Measurements from ENCODE around the gene CFAP43.
"Not testable (repeated sequence)": the region's sequence is repeated elsewhere in the genome, so short reads cannot be mapped to it uniquely, and the experiment has no call there.

CFAP43 gene

DNA sequence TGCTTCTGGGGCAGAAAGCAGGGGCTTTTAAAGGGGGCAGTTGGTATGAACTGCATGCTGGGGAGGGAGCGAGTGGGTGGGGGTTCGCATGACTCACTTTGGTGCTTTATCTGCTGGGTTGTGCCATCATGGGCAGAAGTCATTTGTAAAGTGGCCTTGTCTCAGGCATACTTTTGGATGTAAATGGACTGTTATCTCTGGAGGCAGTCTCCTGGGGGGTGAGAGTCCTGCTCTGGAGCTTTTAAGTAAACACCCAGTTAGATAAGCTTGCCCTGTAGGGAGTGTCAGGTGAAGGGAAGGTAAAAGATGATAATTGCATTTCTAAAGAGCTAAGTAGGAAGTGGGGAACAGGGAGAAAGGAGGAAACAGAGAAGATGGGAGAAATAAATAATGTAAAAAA, 20.9 kb upstream of the CFAP43 start:
- Mint-ChIP-seq H3K36me3 (peaks cover 2 to 3% of the 10 kb centered on the region in 2 donors), H3K9me3 (no peaks in the 10 kb centered on the region), H3K27me3 (peaks cover 14% of the 10 kb centered on the region in 2 donors), H3K4me1 (peaks cover 19 to 22% of the 10 kb centered on the region in 2 donors), H3K27ac (no peak overlapping the region), H3K4me3 (peak overlapping the region; percentile 9 to 47)
- ATAC-seq (replicated peaks) (no peak), DNase-seq (no peak)

DNA sequence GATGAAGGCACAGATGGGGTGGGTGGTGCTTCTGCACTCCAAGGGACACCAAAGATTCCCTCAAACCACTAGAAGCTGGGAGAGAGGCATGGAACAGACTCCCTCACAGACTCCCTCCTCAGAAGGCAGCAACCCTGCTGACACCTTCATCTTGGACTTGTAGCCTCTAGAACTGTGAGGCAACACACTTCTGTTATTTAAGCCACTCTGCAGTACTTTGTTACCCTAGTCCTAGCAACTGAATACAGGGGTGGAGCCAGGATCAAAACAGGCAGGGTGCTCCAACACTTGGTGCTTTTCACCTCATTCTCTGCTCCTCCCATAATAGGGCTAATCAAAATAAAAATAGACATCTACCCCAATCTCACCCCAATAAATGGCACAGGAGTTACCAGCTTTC, 20.2 kb upstream of the CFAP43 start:
- peaks cover 14% of the 10 kb centered on the region in 2 donors for H3K27me3 Mint-ChIP-seq
- no peak for DNase-seq
- H3K4me3 Mint-ChIP-seq: no peak overlapping the region
- H3K9me3 Mint-ChIP-seq: no peaks in the 10 kb centered on the region
- peak overlapping the region; percentile 7 for H3K27ac Mint-ChIP-seq
- H3K36me3 Mint-ChIP-seq: peaks cover 0 to 2% of the 10 kb centered on the region in 2 donors
- ATAC-seq (replicated peaks): no peak
- peaks cover 16 to 19% of the 10 kb centered on the region in 2 donors for H3K4me1 Mint-ChIP-seq

DNA sequence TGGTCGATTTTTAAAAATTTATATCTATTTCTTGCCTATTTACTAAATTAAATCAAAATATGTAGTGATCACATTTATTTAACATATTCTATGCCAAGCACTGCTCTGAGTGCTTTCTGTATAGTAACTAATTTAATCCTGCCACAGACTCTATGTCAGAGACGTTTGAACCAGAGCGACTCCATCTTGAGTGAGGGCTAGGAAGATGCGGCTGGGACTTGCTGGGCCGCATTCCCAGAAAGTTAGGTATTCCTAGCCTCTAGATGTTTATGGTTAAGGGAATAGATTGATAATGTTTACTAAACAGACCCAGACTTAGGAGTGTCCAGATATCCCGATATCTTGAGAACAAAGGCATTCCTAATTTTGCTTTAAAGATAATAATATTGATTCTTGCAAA, 19.3 kb upstream of the CFAP43 start:
- peaks cover 0 to 2% of the 10 kb centered on the region in 2 donors for H3K36me3 Mint-ChIP-seq
- peaks cover 14 to 21% of the 10 kb centered on the region in 2 donors for H3K27me3 Mint-ChIP-seq
- DNase-seq (no peak), ATAC-seq (replicated peaks) (no peak)
- H3K9me3 Mint-ChIP-seq: no peaks in the 10 kb centered on the region
- H3K4me3 Mint-ChIP-seq: no peak overlapping the region
- H3K27ac Mint-ChIP-seq: no peak overlapping the region
- peaks cover 12 to 17% of the 10 kb centered on the region in 2 donors for H3K4me1 Mint-ChIP-seq

DNA sequence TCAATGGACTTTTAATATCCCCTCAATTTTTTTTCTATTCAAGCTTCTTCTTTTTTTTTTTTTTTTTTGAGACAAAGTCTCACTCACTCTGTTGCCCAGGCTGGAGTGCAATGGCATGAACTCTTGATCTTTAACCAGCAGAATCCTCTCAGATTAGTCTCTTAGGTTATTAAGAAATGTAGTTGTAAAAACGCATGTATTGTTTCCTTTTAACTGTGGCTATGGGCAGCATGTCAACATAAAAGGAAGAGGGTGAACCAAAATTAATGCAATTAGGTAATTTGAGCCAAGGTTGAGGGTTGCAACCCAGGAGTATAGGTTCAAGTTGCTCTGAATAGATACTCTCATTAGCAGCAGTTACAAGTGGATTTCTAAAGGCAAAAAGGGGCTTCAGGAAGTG, 18.2 kb upstream of the CFAP43 start:
- peaks cover 14 to 21% of the 10 kb centered on the region in 2 donors for H3K27me3 Mint-ChIP-seq
- no peak overlapping the region for H3K27ac Mint-ChIP-seq
- no peak overlapping the region for H3K4me3 Mint-ChIP-seq
- DNase-seq (no peak), ATAC-seq (replicated peaks) (no peak)
- H3K36me3 Mint-ChIP-seq: no peaks in the 10 kb centered on the region
- H3K4me1 Mint-ChIP-seq: peaks cover under 1 to 10% of the 10 kb centered on the region in 2 donors
- no peaks in the 10 kb centered on the region for H3K9me3 Mint-ChIP-seq

DNA sequence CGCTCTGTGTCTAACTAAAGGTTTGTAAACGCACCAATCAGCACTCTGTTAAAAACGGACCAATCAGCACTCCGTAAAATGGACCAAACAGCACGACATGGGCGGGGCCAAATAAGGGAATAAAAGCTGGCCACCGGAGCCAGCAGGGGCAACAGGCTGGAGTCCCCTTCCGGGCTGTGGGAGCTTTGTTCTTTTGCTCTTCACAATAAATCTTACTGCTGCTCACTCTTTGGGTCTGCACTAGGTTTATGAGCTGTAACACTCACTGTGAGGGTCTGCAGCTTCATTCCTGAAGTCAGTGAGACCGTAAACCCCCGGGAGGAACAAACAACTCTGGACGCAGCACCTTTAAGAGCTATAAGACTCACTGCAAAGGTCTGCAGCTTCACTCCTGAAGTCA, 16.8 kb upstream of the CFAP43 start:
- H3K4me1 Mint-ChIP-seq; DNase-seq; H3K4me3 Mint-ChIP-seq; ATAC-seq (replicated peaks); H3K27ac Mint-ChIP-seq; H3K9me3 Mint-ChIP-seq; H3K36me3 Mint-ChIP-seq: not testable (repeated sequence)
- peaks cover 17 to 21% of the 10 kb centered on the region in 2 donors for H3K27me3 Mint-ChIP-seq

DNA sequence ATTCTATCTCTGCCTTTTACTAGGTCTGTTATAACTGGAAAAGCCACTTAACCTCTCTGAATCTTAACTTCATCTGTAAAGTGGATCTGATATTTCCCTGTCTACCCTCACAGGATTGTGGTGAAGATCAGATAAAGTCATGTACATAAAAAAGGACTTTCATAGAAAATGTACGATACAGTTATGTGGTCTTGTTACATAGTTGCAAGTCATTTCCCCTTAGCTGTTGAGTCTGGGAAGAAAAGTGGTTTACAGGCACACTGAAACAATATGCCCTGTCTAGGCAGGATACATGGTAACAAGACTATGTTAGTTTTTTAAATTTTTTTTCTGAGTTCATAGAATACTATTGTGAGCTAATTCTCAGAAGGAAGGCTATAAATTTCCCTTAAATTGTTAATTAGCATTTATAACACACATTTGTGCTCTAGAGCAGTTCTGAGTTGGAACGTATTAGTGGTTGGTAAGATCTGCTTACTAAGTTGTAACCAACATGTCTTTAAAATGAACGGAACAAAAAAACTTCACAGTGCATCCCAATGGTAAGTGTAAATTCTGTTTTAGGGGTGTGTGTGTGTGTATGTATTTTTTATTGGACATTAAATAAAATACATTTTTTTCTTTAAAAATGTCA, 15.5 kb upstream of the CFAP43 start:
- Mint-ChIP-seq H3K4me3 (no peak overlapping the region), H3K4me1 (no peaks in the 10 kb centered on the region), H3K9me3 (no peaks in the 10 kb centered on the region), H3K36me3 (no peaks in the 10 kb centered on the region), H3K27ac (no peak overlapping the region), H3K27me3 (peaks cover 18 to 22% of the 10 kb centered on the region in 2 donors)
- ATAC-seq (replicated peaks) (no peak), DNase-seq (no peak)

DNA sequence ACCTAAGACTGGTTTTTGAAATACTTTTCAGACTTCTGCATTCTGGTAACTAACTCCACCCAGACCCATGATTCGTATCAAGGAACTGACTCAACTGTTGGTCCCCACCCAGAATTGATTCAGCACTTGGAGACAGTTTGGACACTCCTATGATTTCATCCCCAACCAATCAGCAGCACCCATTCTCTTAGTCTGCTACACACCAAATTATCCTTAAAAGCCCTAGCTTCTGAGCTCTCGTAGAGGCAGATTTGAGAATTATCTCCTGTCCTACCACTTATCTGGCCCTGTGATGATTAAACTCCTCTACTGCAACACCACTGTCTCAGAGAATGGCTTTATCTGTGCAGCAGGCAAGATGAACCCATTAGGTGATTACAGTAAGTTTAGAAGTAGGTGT, 14.8 kb upstream of the CFAP43 start:
- no peak overlapping the region for H3K27ac Mint-ChIP-seq

DNA sequence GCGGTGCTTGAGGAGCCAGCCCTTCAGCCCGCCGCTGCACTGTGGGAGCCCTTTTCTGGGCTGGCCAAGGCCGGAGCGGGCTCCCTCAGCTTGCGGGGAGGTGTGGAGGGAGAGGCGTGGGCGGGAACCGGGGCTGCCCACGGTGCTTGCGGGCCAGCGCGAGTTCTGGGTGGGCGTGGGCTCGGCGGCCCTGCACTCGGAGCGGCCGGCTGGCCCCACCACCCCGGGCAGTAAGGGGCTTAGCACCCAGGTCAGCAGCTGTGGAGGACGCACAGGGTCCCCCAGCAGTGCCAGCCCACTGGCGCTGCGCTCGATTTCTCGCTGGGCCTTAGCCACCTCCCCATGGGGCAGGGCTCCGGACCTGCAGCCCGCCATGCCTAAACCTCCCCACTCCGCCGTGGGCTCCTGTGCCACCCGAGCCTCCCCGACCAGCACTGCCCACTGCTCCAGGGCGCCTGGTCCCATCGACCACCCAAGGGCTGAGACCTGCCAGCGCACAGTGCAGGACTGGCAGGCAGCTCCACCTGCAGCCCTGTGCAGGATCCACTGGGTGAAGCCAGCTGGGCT, 13.0 kb upstream of the CFAP43 start:
- Mint-ChIP-seq H3K27ac (no peak overlapping the region), H3K36me3 (no peaks in the 10 kb centered on the region), H3K4me3 (no peak overlapping the region), H3K27me3 (peaks cover 17 to 21% of the 10 kb centered on the region in 2 donors), H3K4me1 (no peaks in the 10 kb centered on the region), H3K9me3 (no peaks in the 10 kb centered on the region)
- ATAC-seq (replicated peaks) (no peak), DNase-seq (no peak)

More for the DNA sequence above, 14.8 kb upstream of the CFAP43 start:
- Mint-ChIP-seq H3K9me3 (no peaks in the 10 kb centered on the region), H3K27me3 (peaks cover 15 to 18% of the 10 kb centered on the region in 2 donors), H3K4me3 (no peak overlapping the region), H3K4me1 (no peaks in the 10 kb centered on the region), H3K36me3 (no peaks in the 10 kb centered on the region)
- ATAC-seq (replicated peaks) (no peak), DNase-seq (no peak)

DNA sequence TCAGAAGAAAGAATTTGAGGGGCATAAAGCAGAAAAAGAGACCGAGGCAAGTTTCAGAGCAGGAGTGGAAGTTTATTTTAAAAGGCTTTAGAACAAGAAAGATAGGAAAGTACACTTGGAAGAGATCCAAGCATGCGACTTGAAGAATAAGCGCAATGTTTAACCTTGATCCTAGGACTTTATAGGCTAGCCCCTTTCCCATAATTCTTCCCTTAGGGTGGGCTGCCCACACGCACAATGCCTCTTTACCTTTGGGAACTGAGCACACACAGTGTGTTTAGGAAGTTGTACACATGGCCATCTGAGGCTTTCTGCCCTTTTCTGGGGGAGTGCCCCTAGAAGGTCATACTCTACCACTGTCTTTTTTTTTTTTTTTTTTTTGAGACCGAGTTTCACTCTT, 11.3 kb upstream of the CFAP43 start:
- Mint-ChIP-seq H3K27me3 (peaks cover 22 to 32% of the 10 kb centered on the region in 2 donors), H3K27ac (no peak overlapping the region), H3K4me1 (no peaks in the 10 kb centered on the region), H3K9me3 (no peaks in the 10 kb centered on the region), H3K36me3 (no peaks in the 10 kb centered on the region), H3K4me3 (no peak overlapping the region)
- DNase-seq (no peak), ATAC-seq (replicated peaks) (no peak)

DNA sequence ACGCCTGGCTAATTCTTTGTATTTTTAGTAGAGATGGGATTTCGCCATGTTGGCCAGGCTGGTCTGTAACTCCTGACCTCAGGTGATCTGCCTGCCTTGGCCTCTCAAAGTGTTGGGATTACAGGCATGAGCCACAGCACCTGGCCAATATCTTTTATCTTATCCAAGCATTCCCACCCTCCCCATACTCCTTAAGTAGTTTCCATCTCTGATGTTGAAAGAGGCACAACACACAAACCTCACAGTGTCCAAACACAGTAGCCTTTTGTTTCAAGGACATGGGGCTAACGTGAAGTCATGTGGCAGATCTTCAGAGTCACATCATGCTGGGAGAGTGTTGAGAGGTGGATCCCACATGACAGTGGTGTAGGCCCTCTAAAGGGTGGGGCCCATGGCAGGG, 10.8 kb upstream of the CFAP43 start:
- H3K27ac Mint-ChIP-seq; DNase-seq; H3K36me3 Mint-ChIP-seq; ATAC-seq (replicated peaks); H3K4me1 Mint-ChIP-seq; H3K9me3 Mint-ChIP-seq; H3K4me3 Mint-ChIP-seq: not testable (repeated sequence)
- H3K27me3 Mint-ChIP-seq: peaks cover 24 to 34% of the 10 kb centered on the region in 2 donors

DNA sequence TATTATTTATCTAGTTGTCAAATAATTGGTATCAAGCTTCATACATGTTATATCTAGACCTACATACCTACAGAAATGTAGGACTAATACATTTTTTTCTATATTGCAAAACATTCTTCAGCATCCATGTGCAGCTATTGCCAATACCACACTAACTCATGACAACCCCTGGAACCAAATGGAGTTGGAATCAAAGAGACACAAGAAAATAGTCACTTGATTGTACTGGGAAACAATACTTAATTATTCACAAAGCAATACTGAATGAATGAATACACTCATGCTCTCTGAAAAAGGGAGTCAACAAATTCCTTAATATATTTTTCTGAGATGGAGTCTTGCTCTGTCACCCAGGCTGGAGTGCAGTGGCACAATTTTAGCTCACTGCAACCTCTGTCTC, 10.4 kb upstream of the CFAP43 start:
- H3K4me3 Mint-ChIP-seq: no peak overlapping the region
- H3K9me3 Mint-ChIP-seq: no peaks in the 10 kb centered on the region
- ATAC-seq (replicated peaks): no peak
- no peak overlapping the region for H3K27ac Mint-ChIP-seq
- H3K27me3 Mint-ChIP-seq: peaks cover 27 to 38% of the 10 kb centered on the region in 2 donors
- H3K36me3 Mint-ChIP-seq: no peaks in the 10 kb centered on the region
- no peaks in the 10 kb centered on the region for H3K4me1 Mint-ChIP-seq
- no peak for DNase-seq

DNA sequence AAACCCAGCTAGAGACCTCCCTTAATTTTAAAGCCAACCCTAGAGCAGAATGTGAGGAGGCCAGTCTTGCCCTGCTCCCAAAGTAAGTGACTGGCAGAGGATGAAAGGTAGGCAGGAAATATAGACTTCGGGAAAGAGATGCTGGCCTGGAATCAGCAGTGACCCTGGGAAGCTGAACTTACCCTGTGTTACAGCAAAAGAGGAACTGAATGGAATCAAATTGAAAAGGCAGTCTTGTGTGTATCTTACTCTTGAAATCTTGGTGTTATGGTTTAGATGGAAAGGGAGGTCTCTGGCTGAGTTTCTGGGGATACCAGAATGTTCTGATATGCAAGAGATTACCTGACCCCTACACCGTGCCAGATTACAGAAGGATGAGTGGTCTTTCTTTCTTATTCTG, 7.9 kb upstream of the CFAP43 start:
- Mint-ChIP-seq H3K4me3 (no peak overlapping the region), H3K27ac (no peak overlapping the region), H3K4me1 (no peaks in the 10 kb centered on the region), H3K36me3 (no peaks in the 10 kb centered on the region), H3K9me3 (peaks cover 5 to 6% of the 10 kb centered on the region in 2 donors), H3K27me3 (peaks cover 34 to 38% of the 10 kb centered on the region in 2 donors)
- DNase-seq (no peak), ATAC-seq (replicated peaks) (no peak)

DNA sequence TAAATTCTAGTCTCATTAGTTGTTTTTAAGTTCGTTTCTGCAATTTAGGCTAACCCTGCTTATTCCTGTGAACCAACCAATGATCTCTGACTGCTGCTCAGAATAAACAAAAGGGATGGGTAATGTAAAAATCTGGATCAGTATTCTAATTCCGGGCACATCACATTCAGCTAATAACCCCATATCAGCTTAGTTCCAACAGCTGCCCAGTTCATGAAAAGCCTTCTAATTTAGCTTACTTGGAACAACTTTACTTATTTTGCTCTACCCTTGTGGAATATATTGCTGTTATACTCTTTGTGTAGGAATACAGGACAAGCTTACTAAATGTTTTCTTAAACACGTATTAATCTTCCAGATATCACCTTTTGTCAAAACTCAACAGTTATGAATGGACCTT, 3.6 kb upstream of the CFAP43 start:
- H3K4me1 Mint-ChIP-seq: peaks cover 6 to 13% of the 10 kb centered on the region in 2 donors
- peaks cover 39 to 47% of the 10 kb centered on the region in 2 donors for H3K27me3 Mint-ChIP-seq
- H3K4me3 Mint-ChIP-seq: no peak overlapping the region
- ATAC-seq (replicated peaks) (no peak), DNase-seq (no peak)
- H3K27ac Mint-ChIP-seq: no peak overlapping the region
- H3K9me3 Mint-ChIP-seq: peaks cover 5 to 9% of the 10 kb centered on the region in 2 donors
- no peaks in the 10 kb centered on the region for H3K36me3 Mint-ChIP-seq

DNA sequence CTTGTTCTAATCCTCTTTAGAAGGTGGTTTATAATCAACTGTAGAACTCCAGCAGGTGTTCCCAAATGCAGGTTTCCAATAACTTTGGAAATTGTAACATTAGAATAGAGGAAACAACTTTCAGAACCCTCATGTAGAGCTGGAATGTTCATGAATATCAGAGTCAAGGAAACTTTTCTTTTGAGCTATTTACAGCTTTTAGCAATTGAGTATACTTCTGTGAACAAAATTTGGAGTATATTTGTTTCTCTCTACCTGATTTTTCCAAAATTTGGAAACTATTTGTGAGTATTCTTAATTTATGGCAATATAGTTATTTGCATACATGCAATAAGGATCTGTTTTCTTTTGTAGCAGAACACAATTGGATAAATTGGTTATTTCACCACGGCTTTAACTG, 2.8 kb upstream of the CFAP43 start:
- peaks cover 6 to 13% of the 10 kb centered on the region in 2 donors for H3K4me1 Mint-ChIP-seq
- ATAC-seq (replicated peaks) (no peak), DNase-seq (no peak)
- no peak overlapping the region for H3K4me3 Mint-ChIP-seq
- peaks cover 36 to 41% of the 10 kb centered on the region in 2 donors for H3K27me3 Mint-ChIP-seq
- no peaks in the 10 kb centered on the region for H3K36me3 Mint-ChIP-seq
- H3K9me3 Mint-ChIP-seq: peaks cover 5 to 9% of the 10 kb centered on the region in 2 donors
- no peak overlapping the region for H3K27ac Mint-ChIP-seq

DNA sequence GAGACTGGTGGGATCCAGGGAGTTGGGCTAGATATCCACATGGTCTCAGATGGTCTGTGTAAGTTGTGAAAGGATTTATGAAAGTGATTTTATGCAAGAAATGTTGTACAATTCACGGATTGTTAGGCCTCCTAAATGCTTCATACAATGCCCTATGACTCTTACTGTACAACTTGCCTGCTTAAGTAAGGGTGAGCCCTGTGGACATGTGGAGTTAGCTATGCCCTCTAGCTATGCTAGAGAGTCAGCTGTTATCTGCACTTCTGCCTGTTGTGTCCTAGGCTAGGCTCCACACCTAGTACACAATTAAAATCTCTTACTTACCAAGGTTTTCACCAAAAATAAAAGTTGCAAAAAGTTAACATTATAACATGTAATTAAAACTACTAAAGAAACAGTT, 1.7 kb upstream of the CFAP43 start:
- Mint-ChIP-seq H3K9me3 (peaks cover 5 to 9% of the 10 kb centered on the region in 2 donors), H3K36me3 (no peaks in the 10 kb centered on the region), H3K27ac (no peak overlapping the region), H3K4me3 (peak overlapping the region; percentile 46 to 48), H3K4me1 (peaks cover 6 to 13% of the 10 kb centered on the region in 2 donors), H3K27me3 (peaks cover 29 to 33% of the 10 kb centered on the region in 2 donors)
- DNase-seq (no peak), ATAC-seq (replicated peaks) (no peak)

Data from stimulated activated naive B cell treated with anti-CD40 and anti-IgM and Interleukin-4, amounts not matched to agents 10 μg/mL and 1 μg/mL and 100 μg/mL, for 72 hours (primary cell).